Astrocyte of the cerebellum (primary cell): ENCODE measurements around the gene MATN3.

ENCODE experiments used
- DNase-seq: peaks from one replicate; pipeline ENCODE4 v3.0.0-alpha.2; 2011; ENCODE audit warnings: low read depth
- H3K4me3 ChIP-seq: 2 replicates; pipeline ENCODE4 v1.5.1; 2011; ENCODE audit warnings: mild to moderate bottlenecking, low read depth, low read length, moderate library complexity
- CTCF ChIP-seq: IDR thresholded peaks from 2 replicates; pipeline ENCODE4 v1.5.1; 2012; ENCODE audit warnings: low read length, low read depth, moderate library complexity, mild to moderate bottlenecking; ENCODE audit errors: missing control alignments
- in situ Hi-C: cut with HindIII; loops from 2 replicates; pipeline ENCODE4 v1.10.0; 2017; ENCODE audit warnings: low sequenced_read_pairs

Gene MATN3

GRCh38 chr2:20040489-20041172, 28.2 kb upstream of the MATN3 start:
- in situ Hi-C loops, result no loop called here
- no peak overlapping the region for H3K4me3 ChIP-seq
- no peak for DNase-seq

GRCh38 chr2:20037660-20038059, 25.2 kb upstream of the MATN3 start:
- DNase-seq, result no peak
- no peak overlapping the region for H3K4me3 ChIP-seq
- in situ Hi-C loops, result no loop called here
- no peak for TF ChIP-seq CTCF

More at GRCh38 chr2:20040489-20041172, 28.2 kb upstream of the MATN3 start:
- no peak for TF ChIP-seq CTCF

GRCh38 chr2:20035955-20036666, 23.6 kb upstream of the MATN3 start:
- TF ChIP-seq CTCF, result no peak
- no peak overlapping the region for H3K4me3 ChIP-seq
- in situ Hi-C loops, result no loop called here
- no peak for DNase-seq

- in situ Hi-C loops, result no loop called here
- TF ChIP-seq CTCF, result no peak
- no peak for DNase-seq
- H3K4me3 ChIP-seq, result no peak overlapping the region
Observed at GRCh38 chr2:20034821-20035220, 22.4 kb upstream of the MATN3 start.

- DNase-seq, result no peak
- in situ Hi-C loops, result no loop called here
- H3K4me3 ChIP-seq, result no peak overlapping the region
- no peak for TF ChIP-seq CTCF
Observed at GRCh38 chr2:20034218-20034617, 21.8 kb upstream of the MATN3 start.

GRCh38 chr2:20033322-20033721, 20.9 kb upstream of the MATN3 start:
- no peak overlapping the region for H3K4me3 ChIP-seq
- TF ChIP-seq CTCF, result no peak
- in situ Hi-C loops, result no loop called here
- DNase-seq, result no peak
